HepG2 (cell line): ENCODE measurements around the gene CNNM4. TPM values are rescaled to one million over a fixed set of nuclear protein-coding genes. Genes with fewer than 3 reads are reported as not detected.

Source experiments
- IRF1 ChIP-seq: sonication (generic); formaldehyde crosslinking; IDR thresholded peaks from 2 replicates; pipeline ENCODE4 v1.4.0; 2020; ENCODE audit warnings: low read depth, mild to moderate bottlenecking, missing genetic modification reagents
- MTA1 ChIP-seq: sonication (generic); formaldehyde crosslinking; IDR thresholded peaks from 2 replicates; pipeline ENCODE4 v1.4.0; 2020; ENCODE audit warnings: missing genetic modification reagents, mild to moderate bottlenecking, borderline replicate concordance
- RARA ChIP-seq: IDR thresholded peaks from 2 replicates; pipeline ENCODE4 v1.6.1; 2016; ENCODE audit warnings: missing genetic modification reagents, missing compliant biosample characterization
- SKI ChIP-seq: fragments of 450-650 bp; IDR thresholded peaks from one replicate; pipeline ENCODE4 v1.6.1; 2018; ENCODE audit warnings: mild to moderate bottlenecking; ENCODE audit not compliant: partially characterized antibody
- ZBTB38 ChIP-seq: sonication (generic); formaldehyde crosslinking; IDR thresholded peaks from 2 replicates; pipeline ENCODE4 v1.5.1; 2020; ENCODE audit warnings: mild to moderate bottlenecking, missing genetic modification reagents
- ZBTB40 ChIP-seq, 2 experiments: fragments of 450-650 bp in 1 of 2; sonication (generic) in 1 of 2; formaldehyde crosslinking in 1 of 2; IDR thresholded peaks; 2 replicates each; pipeline versions ENCODE4 v1.6.1 to v1.8.0; 2016 to 2022; ENCODE audit warnings: antibody characterized with exemption in 1 of 2, mild to moderate bottlenecking in 1 of 2, missing genetic modification reagents in 1 of 2
- ZMYM4 ChIP-seq: sonication (generic); formaldehyde crosslinking; IDR thresholded peaks from 2 replicates; pipeline ENCODE4 v1.8.1; 2023; ENCODE audit warnings: mild to moderate bottlenecking, missing genetic modification reagents
- ZNF263 ChIP-seq: sonication (generic); formaldehyde crosslinking; IDR thresholded peaks from 2 replicates; pipeline ENCODE4 v1.4.0; 2020; ENCODE audit warnings: missing genetic modification reagents
- ZNF441 ChIP-seq: sonication (generic); formaldehyde crosslinking; IDR thresholded peaks from 2 replicates; pipeline ENCODE4 v1.7.0; 2021; ENCODE audit warnings: missing genetic modification reagents, borderline replicate concordance
- polyA plus RNA-seq, 8 experiments: library from polyadenylated mRNA; depleted of rRNA in 3 of 8; stranded (reverse) in 7 of 8; unstranded in 1 of 8; fragments of >200 nt; fragmentation: Illumina TruSeq in 4 of 8; extraction: Trizol in 4 of 8; gene quantifications; 2 replicates each; pipeline versions ENCODE4 v1.2.1 to v1.2.3, GENCODE V29; 2011 to 2016; ENCODE audit warnings: low read depth in 4 of 8, missing spikeins in 1 of 8, mixed read lengths in 1 of 8; ENCODE audit not compliant: insufficient read depth in 1 of 8
- total RNA-seq, 5 experiments: library from RNA; depleted of rRNA; stranded (reverse); fragments of >200 nt; fragmentation: Illumina TruSeq; extraction: Trizol; gene quantifications; 2 replicates each; pipeline ENCODE4 v1.2.3, GENCODE V29; 2016; ENCODE audit warnings: low read depth in 1 of 5
- TF ChIP-seq, protein P1 (sequence below): sonication (generic); formaldehyde crosslinking; IDR thresholded peaks from 2 replicates; pipeline ENCODE4 v1.5.0; 2020; ENCODE audit warnings: mild to moderate bottlenecking, missing genetic modification reagents, moderate library complexity
- TF ChIP-seq, protein P2 (sequence below): sonication (generic); formaldehyde crosslinking; IDR thresholded peaks from 2 replicates; pipeline ENCODE4 v1.4.0; 2020; ENCODE audit warnings: mild to moderate bottlenecking, missing genetic modification reagents

CNNM4 gene
- total and polyA plus RNA-seq, 2 of the 13 experiments (the other 11 are each of a cell fraction or from before 2014, with no cell fraction given): 5.9 to 8.4 TPM

DNA sequence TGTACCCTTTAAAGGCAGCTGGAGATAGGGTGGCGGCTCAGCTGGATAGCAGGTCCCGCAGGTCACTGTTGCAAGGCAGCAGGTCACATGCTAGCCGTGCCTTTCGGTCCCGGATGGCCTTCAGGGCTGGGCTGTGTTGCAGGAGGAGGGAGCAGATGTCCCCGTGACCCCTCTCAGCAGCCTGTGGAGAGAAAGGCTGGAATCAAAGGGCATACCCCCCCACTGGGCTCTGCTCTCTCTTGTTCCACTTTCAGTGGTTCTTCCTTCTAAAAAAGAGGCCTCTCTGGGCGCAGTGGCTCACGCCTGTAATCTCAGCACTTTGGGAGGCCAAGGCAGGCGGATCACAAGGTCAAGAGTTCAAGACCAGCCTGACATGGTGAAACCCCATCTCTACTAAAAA is 87.6 kb downstream of the CNNM4 start (continued):
- TF ChIP-seq IRF1 (CRISPR knock-in tag): no peak
- TF ChIP-seq ZMYM4 (CRISPR knock-in tag): peak; percentile 75
- peak; percentile 29 for TF ChIP-seq SKI
- peak; percentile 47; the same call in 1 of the 2 replicates for TF ChIP-seq ZNF263 (CRISPR knock-in tag)
- TF ChIP-seq MTA1 (CRISPR knock-in tag): peak; percentile 69; the same call in 1 of the 2 replicates
- no peak for TF ChIP-seq ZBTB40 (IDR thresholded peaks at IDR 0.05)
- TF ChIP-seq ZBTB40 (CRISPR knock-in tag; IDR thresholded peaks at IDR 0.05): 0 out of 2 replicates have a peak, but pooled peaks have one; percentile 25
- TF ChIP-seq RARA (CRISPR knock-in tag): peak; percentile 31
- TF ChIP-seq, protein P1, sequence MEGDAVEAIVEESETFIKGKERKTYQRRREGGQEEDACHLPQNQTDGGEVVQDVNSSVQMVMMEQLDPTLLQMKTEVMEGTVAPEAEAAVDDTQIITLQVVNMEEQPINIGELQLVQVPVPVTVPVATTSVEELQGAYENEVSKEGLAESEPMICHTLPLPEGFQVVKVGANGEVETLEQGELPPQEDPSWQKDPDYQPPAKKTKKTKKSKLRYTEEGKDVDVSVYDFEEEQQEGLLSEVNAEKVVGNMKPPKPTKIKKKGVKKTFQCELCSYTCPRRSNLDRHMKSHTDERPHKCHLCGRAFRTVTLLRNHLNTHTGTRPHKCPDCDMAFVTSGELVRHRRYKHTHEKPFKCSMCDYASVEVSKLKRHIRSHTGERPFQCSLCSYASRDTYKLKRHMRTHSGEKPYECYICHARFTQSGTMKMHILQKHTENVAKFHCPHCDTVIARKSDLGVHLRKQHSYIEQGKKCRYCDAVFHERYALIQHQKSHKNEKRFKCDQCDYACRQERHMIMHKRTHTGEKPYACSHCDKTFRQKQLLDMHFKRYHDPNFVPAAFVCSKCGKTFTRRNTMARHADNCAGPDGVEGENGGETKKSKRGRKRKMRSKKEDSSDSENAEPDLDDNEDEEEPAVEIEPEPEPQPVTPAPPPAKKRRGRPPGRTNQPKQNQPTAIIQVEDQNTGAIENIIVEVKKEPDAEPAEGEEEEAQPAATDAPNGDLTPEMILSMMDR (CRISPR knock-in tag): peak; percentile 7; the same call in 1 of the 2 replicates
- no peak for TF ChIP-seq ZNF441 (CRISPR knock-in tag)
- TF ChIP-seq, protein P2, sequence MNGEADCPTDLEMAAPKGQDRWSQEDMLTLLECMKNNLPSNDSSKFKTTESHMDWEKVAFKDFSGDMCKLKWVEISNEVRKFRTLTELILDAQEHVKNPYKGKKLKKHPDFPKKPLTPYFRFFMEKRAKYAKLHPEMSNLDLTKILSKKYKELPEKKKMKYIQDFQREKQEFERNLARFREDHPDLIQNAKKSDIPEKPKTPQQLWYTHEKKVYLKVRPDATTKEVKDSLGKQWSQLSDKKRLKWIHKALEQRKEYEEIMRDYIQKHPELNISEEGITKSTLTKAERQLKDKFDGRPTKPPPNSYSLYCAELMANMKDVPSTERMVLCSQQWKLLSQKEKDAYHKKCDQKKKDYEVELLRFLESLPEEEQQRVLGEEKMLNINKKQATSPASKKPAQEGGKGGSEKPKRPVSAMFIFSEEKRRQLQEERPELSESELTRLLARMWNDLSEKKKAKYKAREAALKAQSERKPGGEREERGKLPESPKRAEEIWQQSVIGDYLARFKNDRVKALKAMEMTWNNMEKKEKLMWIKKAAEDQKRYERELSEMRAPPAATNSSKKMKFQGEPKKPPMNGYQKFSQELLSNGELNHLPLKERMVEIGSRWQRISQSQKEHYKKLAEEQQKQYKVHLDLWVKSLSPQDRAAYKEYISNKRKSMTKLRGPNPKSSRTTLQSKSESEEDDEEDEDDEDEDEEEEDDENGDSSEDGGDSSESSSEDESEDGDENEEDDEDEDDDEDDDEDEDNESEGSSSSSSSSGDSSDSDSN (CRISPR knock-in tag): peak; percentile 53
- peak; percentile 75 for TF ChIP-seq ZBTB38 (CRISPR knock-in tag)
